NCI-H2107 treated with DMSO at 0.1 percent for 48 hours (cell line): ENCODE measurements around the gene POMZP3.
"Not testable (repeated sequence)": the region's sequence is repeated elsewhere in the genome, so short reads cannot be mapped to it uniquely, and the experiment has no call there.

Experiments used
- DNase-seq: peaks from one replicate; lab custom pipeline; 2025; ENCODE audit not compliant: unreplicated experiment; lab: John Stamatoyannopoulos, UW

Gene POMZP3

DNA sequence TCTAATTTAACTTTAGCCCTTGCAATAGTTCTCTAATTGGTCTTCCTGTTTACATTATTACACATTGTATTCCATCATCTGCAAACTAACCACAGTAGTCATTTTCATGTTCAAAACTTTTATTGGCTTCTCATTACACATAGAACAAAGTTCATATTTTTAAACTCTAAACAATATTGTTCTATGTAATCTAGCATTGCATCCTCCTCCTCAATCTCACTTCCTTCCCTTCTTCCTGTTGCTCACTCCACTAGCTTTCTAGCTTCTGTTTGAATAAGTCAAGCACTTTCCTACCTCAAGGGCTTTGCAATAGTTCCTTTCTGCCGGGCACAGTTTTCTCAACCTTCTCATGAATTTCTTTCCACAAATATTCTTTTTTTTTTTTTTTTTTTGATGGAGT lies 38.5 kb downstream of the POMZP3 start:
- not testable (repeated sequence) for DNase-seq

DNA sequence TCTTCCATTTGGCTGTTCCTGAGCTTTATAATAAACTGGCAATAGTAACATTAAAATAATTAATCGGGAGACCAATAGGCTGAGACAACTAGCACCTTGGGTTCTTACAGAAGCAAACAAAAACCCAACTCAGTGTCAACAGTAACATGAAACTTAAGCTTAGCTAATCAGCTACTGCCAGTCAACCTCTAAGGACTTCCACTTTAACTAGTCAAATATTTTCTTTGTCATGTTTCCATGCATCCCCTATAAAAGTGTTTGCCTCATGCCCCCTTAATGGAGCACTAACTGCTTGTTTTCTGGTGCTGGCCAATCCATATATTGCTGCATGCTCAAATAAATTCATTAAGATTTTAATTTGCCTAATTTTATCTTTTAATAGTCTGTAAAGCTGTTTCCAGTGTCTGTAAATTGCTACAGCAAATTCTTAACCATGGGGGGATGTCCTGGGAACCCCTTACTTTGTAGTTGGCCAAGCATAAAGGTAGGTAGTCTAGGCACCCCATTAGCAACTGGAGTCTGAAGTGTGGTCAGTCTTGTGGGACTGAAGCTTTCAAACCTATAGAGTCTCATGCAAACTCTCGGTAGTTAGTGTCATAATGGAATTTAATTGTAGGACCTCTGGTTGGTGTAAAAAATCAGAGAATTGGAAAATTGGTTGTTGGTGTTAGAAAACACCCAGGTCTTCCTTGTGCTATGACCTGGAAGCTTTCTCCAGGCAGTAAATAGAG lies 40.3 kb downstream of the POMZP3 start:
- not testable (repeated sequence) for DNase-seq

DNA sequence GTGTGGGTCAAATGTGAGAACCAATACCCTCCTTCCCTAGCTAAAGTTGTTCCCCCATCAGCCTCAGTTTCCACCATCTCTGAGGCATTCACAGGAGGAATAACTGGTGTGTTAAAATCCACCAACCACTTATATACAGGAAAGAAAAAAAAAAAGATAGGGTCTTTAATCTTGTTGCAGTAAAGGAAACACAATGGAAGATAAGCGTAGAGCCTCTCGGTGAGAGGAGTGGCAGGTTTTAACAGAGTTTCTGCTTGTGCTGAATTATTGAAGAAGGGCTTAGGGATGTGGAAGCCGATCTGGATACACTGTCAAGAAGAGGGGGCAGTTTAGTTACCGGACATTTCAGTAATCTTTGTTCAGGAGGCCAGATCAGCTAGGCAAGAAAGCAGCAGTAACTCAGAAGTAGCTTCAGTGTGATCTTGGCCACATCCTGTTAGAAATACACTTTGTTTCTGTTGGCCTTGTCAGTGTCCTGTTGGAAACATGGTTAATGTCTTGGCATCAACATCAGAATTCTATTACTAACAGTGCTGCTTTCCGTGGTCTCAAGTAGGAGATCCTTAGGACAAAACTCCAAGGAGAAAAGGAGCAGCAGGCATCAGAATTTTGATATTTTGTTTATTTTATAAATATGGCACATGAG lies 43.3 kb downstream of the POMZP3 start:
- DNase-seq = not testable (repeated sequence)

DNA sequence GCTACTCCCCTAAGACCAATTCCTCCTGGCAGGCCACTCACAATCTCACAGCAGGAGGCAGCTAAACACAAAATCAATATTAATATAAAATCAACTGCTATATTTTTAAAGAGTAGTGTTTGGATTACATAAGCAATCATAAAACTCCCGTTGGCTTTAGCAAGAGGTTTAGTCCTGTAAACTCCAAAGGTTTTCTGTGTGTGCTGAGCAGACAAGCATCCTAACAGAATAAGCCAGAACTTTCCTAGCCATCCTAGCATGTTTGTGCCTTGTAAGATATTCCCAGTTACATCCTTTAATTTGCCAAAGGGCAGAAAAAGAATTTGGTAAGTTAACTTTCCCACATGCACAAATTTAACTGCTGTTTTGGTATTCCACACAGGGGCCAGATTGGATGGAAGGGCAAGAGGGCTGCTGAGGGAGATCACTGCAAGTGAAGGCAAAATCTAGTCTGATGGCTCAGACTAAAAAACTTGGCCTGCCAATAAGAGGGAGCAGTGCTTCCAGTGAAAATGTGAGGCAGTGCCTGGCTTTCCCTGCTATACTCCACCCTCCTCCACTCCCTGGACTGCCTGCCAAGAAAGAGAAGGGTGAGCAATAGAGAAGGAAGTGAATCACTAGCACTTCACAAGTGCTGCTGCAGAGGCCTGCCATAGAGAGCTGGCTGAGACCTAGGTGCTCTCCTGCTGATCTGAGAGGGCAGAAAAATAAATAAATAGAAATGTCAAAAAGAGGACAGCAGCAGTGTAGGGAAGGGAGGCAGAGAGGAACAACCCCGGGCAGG lies 44.0 kb downstream of the POMZP3 start:
- not testable (repeated sequence) for DNase-seq

DNA sequence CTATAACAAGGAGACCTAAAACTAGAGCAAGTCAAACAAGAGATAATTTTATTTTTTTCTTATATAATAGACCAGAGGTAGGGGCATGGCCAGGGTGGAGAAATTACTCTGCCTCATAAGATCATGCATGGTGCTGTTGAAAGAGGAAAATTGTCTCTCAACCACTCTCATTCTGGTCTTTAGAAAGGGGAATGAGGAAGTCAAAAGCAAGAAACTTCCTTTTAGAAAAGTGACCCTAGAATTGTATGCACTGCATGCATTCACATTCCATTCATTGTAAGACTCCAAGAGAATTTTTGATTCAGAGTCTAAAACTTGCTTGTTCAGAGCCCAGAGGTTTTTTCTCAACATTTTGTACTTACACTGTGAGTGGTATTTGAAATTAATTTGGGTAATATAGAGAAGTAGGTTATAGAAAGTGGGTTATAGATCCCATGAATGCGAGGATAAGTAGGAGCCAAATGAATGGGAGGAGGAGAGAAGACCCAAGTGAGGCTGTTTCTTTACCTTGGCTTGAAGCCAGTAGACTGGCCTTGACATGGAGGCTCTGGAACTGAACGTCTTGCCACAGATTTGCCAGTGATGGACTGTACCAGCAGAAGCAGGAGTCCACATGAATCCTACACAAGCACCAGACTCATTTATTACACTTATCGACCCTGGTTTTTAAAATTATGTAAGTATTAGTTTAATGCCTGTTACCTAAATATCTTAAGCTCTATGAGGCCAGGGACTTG lies 51.0 kb downstream of the POMZP3 start:
- DNase-seq = not testable (repeated sequence)

DNA sequence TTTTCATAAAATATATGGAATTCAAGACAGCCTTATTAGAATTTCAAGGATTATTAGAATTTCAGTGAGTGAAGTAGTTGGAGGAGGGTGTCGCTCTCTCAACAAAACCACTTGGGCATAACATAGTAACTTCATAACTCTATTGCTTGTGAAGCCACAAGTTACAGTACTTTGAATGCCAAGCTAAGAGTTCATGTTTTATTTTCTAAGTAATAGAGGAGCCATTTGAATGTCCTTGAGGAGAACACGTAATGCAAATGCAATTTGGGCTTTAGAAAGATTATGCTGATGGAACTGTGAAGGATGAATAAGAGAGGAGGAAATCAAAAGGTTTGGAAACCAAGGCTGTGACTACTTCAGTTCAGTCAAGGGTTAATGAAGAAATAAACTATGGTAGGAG lies 51.6 kb downstream of the POMZP3 start:
- DNase-seq = not testable (repeated sequence)

DNA sequence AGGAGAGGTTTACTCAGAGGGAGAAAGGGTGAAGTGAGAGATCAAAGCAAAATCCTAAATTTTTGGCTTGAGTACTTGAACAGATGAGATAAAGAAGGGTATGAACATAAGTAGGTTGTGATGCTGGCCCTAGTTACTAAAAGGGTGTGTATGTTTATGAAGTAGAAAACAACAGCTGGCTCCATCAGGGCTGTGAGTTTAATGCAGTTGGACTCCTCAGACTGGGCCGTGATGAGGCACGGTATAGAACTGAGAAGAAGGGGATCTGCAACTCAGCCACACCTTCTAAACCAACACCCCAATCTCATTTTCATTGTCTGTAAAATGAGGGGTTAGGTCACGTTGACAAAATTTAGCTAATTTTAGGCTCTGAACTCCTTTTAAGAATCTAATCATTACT lies 54.8 kb downstream of the POMZP3 start:
- not testable (repeated sequence) for DNase-seq

DNA sequence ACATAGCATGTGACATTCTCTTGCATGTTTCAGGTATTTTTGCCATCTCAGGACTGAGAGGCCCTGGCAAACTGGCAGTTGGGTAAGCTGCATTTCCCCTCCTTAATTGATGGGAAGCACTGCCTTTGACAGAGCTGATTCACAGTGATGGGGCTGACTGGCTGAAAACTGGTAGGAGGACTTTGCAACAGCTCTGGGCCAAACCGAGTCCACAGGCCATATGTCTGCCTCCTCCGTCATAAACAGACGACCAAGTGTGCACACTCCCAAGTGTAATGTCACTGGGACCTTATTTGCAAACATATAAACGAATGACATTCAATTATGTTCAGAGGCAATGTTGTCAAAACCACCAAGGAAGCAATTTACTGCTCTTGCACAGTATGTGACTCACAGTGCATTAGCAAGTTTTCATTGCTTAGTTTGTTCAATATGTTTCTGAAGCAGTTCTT lies 56.7 kb downstream of the POMZP3 start:
- DNase-seq = not testable (repeated sequence)

DNA sequence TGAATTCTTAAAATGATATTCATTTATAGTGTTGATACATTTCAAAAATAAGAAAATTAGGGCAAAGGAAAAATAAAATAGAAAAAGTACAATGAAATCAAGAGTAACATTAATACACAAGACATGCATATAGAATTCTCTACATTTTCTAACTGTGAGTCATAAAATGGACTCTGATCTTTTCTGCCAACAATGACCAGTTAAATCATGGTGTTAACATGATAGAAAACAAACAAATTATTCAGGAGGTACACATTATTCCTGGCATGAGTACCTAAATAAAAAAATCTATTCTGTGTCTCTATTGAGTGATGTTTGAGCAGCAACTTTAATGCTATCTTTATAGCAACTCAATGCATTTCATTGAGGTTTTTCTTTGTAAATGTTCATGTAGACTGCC lies 58.3 kb downstream of the POMZP3 start:
- DNase-seq = not testable (repeated sequence)

DNA sequence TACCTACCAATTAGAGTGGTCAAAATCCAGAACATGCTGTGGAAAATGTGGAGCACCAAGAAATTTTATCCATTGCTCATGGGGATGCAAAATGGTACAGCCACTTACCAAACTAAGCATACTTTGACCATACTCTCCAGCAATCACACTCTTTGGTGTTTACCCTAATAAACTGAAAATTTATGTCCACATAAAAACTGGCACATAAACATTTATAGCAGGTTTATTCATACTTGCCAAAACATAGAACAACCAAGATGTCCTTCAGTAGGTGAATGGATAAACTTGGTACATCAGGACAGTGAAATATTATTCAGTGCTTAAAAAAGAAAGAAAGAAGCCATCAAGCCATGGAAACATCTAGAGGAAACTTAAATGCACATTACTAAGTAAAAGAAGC lies 59.3 kb downstream of the POMZP3 start:
- DNase-seq = not testable (repeated sequence)

DNA sequence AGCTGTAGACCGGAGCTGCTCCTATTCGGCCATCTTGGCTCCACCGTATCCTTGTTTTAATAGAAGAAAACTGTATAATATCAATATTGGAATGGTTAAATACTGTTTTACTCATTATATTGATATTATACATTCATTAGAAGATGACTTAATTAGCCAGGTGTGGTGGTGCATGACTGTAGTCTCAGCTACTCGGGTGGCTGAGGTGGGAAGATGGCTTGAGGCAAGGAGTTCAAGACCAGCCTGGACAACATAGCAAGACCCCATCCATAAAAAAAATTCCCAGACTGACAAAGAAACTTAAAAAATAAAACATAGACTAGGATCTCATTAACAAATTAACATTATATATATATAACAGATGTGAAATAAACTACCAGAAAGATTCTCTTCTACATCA lies 59.8 kb downstream of the POMZP3 start:
- DNase-seq = not testable (repeated sequence)

DNA sequence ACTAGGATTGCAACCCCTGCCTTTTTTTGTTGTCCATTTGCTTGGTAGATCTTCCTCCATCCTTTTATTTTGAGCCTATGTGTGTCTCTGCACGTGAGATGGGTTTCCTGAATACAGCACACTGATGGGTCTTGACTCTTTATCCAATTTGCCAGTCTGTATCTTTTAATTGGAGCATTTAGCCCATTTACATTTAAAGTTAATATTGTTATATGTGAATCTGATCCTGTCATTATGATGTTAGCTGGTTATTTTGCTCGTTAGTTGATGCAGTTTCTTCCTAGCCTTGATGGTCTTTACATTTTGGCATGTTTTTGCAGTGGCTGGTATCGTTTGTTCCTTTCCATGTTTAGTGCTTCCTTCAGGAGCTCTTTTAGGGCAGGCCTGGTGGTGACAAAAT lies 62.1 kb downstream of the POMZP3 start:
- DNase-seq = not testable (repeated sequence)

DNA sequence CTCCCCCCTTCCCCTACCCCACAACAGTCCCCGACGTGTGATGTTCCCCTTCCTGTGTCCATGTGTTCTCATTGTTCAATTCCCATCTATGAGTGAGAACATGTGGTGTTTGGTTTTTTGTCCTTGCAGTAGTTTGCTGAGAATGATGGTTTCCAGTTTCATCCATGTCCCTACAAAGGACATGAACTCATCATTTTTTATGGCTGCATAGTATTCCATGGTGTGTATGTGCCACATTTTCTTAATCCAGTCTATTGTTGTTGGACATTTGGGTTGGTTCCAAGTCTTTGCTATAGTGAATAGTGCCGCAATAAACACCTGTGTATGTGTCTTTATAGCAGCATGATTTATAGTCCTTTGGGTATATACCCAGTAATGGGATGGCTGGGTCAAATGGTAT lies 65.7 kb downstream of the POMZP3 start:
- not testable (repeated sequence) for DNase-seq

DNA sequence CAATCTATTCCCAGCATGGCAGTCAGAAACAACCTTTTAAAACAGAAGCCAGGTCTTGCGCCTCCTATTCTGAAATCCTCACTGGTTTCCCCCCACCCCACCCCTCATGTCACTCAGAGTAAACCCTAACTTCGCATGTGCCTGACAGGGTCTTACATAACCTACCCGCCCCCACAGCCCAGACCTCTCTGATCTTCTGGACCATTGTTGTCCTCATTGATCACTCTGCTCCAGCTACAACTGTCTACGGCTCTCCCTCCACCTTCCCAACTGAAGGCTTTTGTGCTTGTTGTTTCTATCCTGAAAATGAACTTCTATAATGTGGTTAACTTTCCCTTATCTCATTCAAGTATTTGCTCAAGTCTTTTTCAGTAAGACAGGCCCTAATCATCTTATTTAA lies 66.9 kb downstream of the POMZP3 start:
- not testable (repeated sequence) for DNase-seq
